HepG2 (cell line): ENCODE data around the gene DLL4. TPM values are rescaled to one million over a fixed set of nuclear protein-coding genes. Genes with fewer than 3 reads are reported as not detected.

Experiments used
- BRD4 ChIP-seq: sonication (generic); formaldehyde crosslinking; IDR thresholded peaks from 2 replicates; pipeline ENCODE4 v1.4.0; 2020; ENCODE audit warnings: missing genetic modification reagents
- CBX1 ChIP-seq: IDR thresholded peaks from one replicate; pipeline ENCODE4 v1.6.1; 2016; ENCODE audit warnings: antibody characterized with exemption, low read depth
- FOXP4 ChIP-seq: sonication (generic); formaldehyde crosslinking; IDR thresholded peaks from 2 replicates; pipeline ENCODE4 v1.4.0; 2020; ENCODE audit warnings: missing genetic modification reagents
- MTA1 ChIP-seq: sonication (generic); formaldehyde crosslinking; IDR thresholded peaks from 2 replicates; pipeline ENCODE4 v1.4.0; 2020; ENCODE audit warnings: missing genetic modification reagents, mild to moderate bottlenecking, borderline replicate concordance
- PHF20 ChIP-seq: sonication (generic); formaldehyde crosslinking; IDR thresholded peaks from 2 replicates; pipeline ENCODE4 v1.5.0; 2020; ENCODE audit warnings: mild to moderate bottlenecking, missing genetic modification reagents
- PHF5A ChIP-seq: IDR thresholded peaks from one replicate; pipeline ENCODE4 v1.6.1; 2018; ENCODE audit warnings: low read depth, missing genetic modification reagents; ENCODE audit not compliant: unreplicated experiment
- TCF7 ChIP-seq: sonication (generic); IDR thresholded peaks from 2 replicates; pipeline ENCODE4 v1.6.1; 2016; ENCODE audit warnings: antibody characterized with exemption, low read depth
- TFAP4 ChIP-seq: sonication (generic); IDR thresholded peaks from 2 replicates; pipeline ENCODE4 v1.6.1; 2016; ENCODE audit warnings: low read depth, borderline replicate concordance
- XBP1 ChIP-seq: sonication (generic); formaldehyde crosslinking; IDR thresholded peaks from 2 replicates; pipeline ENCODE4 v1.5.0; 2020; ENCODE audit warnings: missing genetic modification reagents
- ZBTB7B ChIP-seq: sonication (generic); formaldehyde crosslinking; IDR thresholded peaks from 2 replicates; pipeline ENCODE4 v1.4.0; 2020; ENCODE audit warnings: missing genetic modification reagents
- ZNF292 ChIP-seq: sonication (generic); formaldehyde crosslinking; IDR thresholded peaks from 2 replicates; pipeline ENCODE4 v1.8.1; 2022; ENCODE audit warnings: mild to moderate bottlenecking, low read depth, missing genetic modification reagents, borderline replicate concordance
- ZNF431 ChIP-seq: sonication (generic); formaldehyde crosslinking; IDR thresholded peaks from 2 replicates; pipeline ENCODE4 v1.9.0; 2022; ENCODE audit warnings: missing genetic modification reagents, low read depth, mild to moderate bottlenecking, borderline replicate concordance
- ZNF563 ChIP-seq: sonication (generic); formaldehyde crosslinking; IDR thresholded peaks from 2 replicates; pipeline ENCODE4 v1.8.0; 2022; ENCODE audit warnings: mild to moderate bottlenecking, moderate library complexity, missing genetic modification reagents
- ZNF772 ChIP-seq: sonication (generic); formaldehyde crosslinking; IDR thresholded peaks from 2 replicates; pipeline ENCODE4 v1.5.0; 2020; ENCODE audit warnings: mild to moderate bottlenecking, missing genetic modification reagents
- ZNF841 ChIP-seq: sonication (generic); formaldehyde crosslinking; IDR thresholded peaks from 2 replicates; pipeline ENCODE4 v1.8.1; 2023; ENCODE audit warnings: missing genetic modification reagents, borderline replicate concordance
- ZSCAN21 ChIP-seq: sonication (generic); formaldehyde crosslinking; IDR thresholded peaks from 2 replicates; pipeline ENCODE4 v1.8.0; 2022; ENCODE audit warnings: mild to moderate bottlenecking, missing genetic modification reagents, moderate library complexity, borderline replicate concordance
- polyA plus RNA-seq, 8 experiments: library from polyadenylated mRNA; depleted of rRNA in 3 of 8; stranded (reverse) in 7 of 8; unstranded in 1 of 8; fragments of >200 nt; fragmentation: Illumina TruSeq in 4 of 8; extraction: Trizol in 4 of 8; gene quantifications; 2 replicates each; pipeline versions ENCODE4 v1.2.1 to v1.2.3, GENCODE V29; 2011 to 2016; ENCODE audit warnings: low read depth in 4 of 8, missing spikeins in 1 of 8, mixed read lengths in 1 of 8; ENCODE audit not compliant: insufficient read depth in 1 of 8
- total RNA-seq, 5 experiments: library from RNA; depleted of rRNA; stranded (reverse); fragments of >200 nt; fragmentation: Illumina TruSeq; extraction: Trizol; gene quantifications; 2 replicates each; pipeline ENCODE4 v1.2.3, GENCODE V29; 2016; ENCODE audit warnings: low read depth in 1 of 5
- TF ChIP-seq, protein P1 (sequence below): sonication (generic); formaldehyde crosslinking; IDR thresholded peaks from 2 replicates; pipeline ENCODE4 v1.8.1; 2023; ENCODE audit warnings: mild to moderate bottlenecking, moderate library complexity, missing genetic modification reagents
- TF ChIP-seq, protein P2 (sequence below): sonication (generic); formaldehyde crosslinking; IDR thresholded peaks from 2 replicates; pipeline ENCODE4 v1.5.0; 2020; ENCODE audit warnings: missing genetic modification reagents, mild to moderate bottlenecking, borderline replicate concordance
- TF ChIP-seq, protein P3 (sequence below): IDR thresholded peaks from 2 replicates; pipeline ENCODE4 v1.6.1; 2016; ENCODE audit warnings: missing genetic modification reagents, missing compliant biosample characterization

DLL4 gene
- total and polyA plus RNA-seq, 2 of the 13 experiments (the other 11 are each of a cell fraction or from before 2014, with no cell fraction given): 0.20 to 0.25 TPM

GRCh38 chr15:40932649-40933516 is 3.7 kb downstream of the DLL4 start (continued):
- TF ChIP-seq TCF7 (0 out of 2 replicates have a peak, but pooled peaks have one; percentile 7), PHF20 (CRISPR knock-in tag) (no peak; the same call in 1 of the 2 replicates), FOXP4 (CRISPR knock-in tag) (peak; percentile 29; the same call in 1 of the 2 replicates), PHF5A (CRISPR knock-in tag) (no peak), ZSCAN21 (CRISPR knock-in tag) (no peak), ZBTB7B (CRISPR knock-in tag) (peak; percentile 94), ZNF431 (CRISPR knock-in tag) (0 out of 2 replicates have a peak, but pooled peaks have one; percentile 34), ZNF563 (no peak), XBP1 (CRISPR knock-in tag) (no peak), TFAP4 (peak; percentile 97), CBX1 (no peak), ZNF841 (CRISPR knock-in tag) (no peak), ZNF772 (CRISPR knock-in tag) (no peak; the same call in 1 of the 2 replicates), BRD4 (CRISPR knock-in tag) (no peak), ZNF292 (CRISPR knock-in tag) (0 out of 2 replicates have a peak, but pooled peaks have one; percentile 59), MTA1 (CRISPR knock-in tag) (peak; percentile 81)
- TF ChIP-seq, protein P1, sequence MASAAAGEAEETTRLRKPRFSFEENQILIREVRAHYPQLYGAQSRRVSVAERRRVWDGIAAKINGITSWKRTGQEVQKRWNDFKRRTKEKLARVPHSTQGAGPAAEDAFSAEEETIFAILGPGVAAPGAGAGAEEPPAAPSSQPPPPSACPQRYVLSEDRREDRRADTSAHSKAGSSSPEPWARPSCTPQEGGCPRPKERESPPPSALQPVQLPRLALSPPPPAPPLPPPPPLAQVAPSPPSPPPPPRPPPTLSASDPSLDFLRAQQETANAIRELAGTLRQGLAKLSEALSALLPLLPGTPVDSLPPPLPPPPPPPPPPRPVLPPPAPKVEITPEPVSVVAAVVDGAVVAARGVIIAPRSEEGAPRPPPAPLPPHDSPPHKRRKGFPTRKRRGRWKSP (CRISPR knock-in tag): peak; percentile 53; the same call in 1 of the 2 replicates
- TF ChIP-seq, protein P2, sequence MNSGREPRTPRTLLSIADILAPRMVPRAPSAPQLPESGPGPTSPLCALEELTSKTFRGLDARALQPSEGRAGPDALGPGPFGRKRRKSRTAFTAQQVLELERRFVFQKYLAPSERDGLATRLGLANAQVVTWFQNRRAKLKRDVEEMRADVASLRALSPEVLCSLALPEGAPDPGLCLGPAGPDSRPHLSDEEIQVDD: no peak
- TF ChIP-seq, protein P3, sequence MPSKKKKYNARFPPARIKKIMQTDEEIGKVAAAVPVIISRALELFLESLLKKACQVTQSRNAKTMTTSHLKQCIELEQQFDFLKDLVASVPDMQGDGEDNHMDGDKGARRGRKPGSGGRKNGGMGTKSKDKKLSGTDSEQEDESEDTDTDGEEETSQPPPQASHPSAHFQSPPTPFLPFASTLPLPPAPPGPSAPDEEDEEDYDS (CRISPR knock-in tag): no peak
